ENCODE measurements around the gene FAM156B. TPM values are rescaled to one million over a fixed set of nuclear protein-coding genes. Genes with fewer than 3 reads are reported as not detected.
A peak's percentile ranks its signal among the peaks of the same experiment; 100 is the strongest.
"Not testable (repeated sequence)": the region's sequence is repeated elsewhere in the genome, so short reads cannot be mapped to it uniquely, and the experiment has no call there.

FAM156B gene
- total and polyA plus RNA-seq, 8 donors, result 6.0 to 39.5 (median 19.3) TPM

DNA sequence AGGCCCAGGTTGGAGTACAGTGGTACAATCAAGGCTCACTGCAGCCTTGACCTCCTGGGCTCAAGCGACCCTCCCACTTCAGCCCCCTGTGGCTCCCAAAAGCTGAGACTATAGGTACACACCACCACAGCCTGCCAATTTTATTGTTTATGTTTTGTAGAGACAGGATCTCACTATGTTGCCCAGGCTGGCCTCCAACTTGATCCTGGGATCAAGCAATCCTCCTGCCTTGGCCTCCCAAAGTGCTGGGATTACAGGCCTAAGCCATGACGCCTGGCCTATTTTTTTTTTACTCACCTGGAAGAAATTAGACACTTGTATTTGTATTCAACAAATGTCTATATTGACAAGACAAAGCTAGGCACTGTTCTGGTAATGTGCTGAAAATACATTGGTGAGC is 36.1 kb downstream of the FAM156B start:
- H3K36me3 ChIP-seq, result no peaks in the 10 kb centered on the region
- no peaks in the 10 kb centered on the region for H3K9me3 ChIP-seq
- no peak overlapping the region for H3K4me3 ChIP-seq
- peaks cover 0 to 12% (median 4%) of the 10 kb centered on the region in 4 donors for H3K4me1 ChIP-seq
- no peak overlapping the region for H3K27ac ChIP-seq
- intact Hi-C loops (cut with DNase I; ENCODE audit: low total_unique reads), result no loop called here
- 76 to 93% (median 80%) methylated on average over 2 of the region's 2 CpGs for WGBS, 5 donors
- TF ChIP-seq, protein P1, sequence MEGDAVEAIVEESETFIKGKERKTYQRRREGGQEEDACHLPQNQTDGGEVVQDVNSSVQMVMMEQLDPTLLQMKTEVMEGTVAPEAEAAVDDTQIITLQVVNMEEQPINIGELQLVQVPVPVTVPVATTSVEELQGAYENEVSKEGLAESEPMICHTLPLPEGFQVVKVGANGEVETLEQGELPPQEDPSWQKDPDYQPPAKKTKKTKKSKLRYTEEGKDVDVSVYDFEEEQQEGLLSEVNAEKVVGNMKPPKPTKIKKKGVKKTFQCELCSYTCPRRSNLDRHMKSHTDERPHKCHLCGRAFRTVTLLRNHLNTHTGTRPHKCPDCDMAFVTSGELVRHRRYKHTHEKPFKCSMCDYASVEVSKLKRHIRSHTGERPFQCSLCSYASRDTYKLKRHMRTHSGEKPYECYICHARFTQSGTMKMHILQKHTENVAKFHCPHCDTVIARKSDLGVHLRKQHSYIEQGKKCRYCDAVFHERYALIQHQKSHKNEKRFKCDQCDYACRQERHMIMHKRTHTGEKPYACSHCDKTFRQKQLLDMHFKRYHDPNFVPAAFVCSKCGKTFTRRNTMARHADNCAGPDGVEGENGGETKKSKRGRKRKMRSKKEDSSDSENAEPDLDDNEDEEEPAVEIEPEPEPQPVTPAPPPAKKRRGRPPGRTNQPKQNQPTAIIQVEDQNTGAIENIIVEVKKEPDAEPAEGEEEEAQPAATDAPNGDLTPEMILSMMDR (IDR thresholded peaks at IDR 0.05), result no peak
- no peak for TF ChIP-seq EP300 (IDR thresholded peaks at IDR 0.05)
- no peak for TF ChIP-seq POLR2AphosphoS5 (IDR thresholded peaks at IDR 0.05)
- TF ChIP-seq POLR2A (IDR thresholded peaks at IDR 0.05), result no peak
- H3K27me3 ChIP-seq, result no peaks in the 10 kb centered on the region
- no peak for DNase-seq

DNA sequence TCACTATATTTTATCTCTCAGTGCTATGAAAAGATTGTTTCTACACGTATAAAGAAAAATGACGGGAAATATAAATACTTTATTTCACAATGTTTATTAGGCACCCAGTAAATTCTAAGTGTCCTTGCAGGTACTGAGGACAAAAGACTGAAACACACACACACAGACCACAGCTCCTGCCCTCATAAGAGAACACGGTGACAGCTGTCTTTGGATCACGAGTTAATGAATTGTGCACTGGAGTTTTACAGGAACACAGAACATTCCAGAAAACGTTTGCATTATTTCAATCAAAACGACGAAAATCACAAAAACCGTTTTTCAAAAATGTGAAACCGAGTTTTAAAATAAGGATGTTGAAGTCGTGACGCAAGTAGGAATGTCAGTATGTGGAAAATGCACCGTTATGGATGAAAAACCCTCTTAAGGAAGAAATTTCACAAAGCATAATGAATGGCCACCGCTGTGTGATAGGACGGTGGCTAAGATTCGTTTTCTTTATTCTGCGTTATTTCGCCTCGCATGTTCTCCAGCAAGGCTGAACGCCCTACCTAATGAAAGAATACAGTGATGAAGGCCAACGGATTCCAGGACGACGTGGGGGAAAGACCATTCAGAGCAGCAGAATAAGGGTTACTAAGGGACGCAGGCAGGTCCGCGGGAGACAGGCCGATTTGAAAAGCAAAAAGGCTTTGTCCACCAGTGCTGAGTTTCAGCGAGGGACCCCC is 37.0 kb downstream of the FAM156B start:
- intact Hi-C loops (cut with DNase I; ENCODE audit: low total_unique reads), result no loop called here
- H3K9me3 ChIP-seq, result no peaks in the 10 kb centered on the region
- no peak for DNase-seq
- peak overlapping the region; percentile 48 to 65 (median 56) for H3K4me3 ChIP-seq
- peaks cover 0 to 12% (median 4%) of the 10 kb centered on the region in 4 donors for H3K4me1 ChIP-seq
- no peaks in the 10 kb centered on the region for H3K27me3 ChIP-seq
- no peak for TF ChIP-seq POLR2AphosphoS5 (IDR thresholded peaks at IDR 0.05)
- no peak for TF ChIP-seq EP300 (IDR thresholded peaks at IDR 0.05)
- no peak for TF ChIP-seq POLR2A (IDR thresholded peaks at IDR 0.05)
- TF ChIP-seq, protein P1 (IDR thresholded peaks at IDR 0.05), result no peak
- no peaks in the 10 kb centered on the region for H3K36me3 ChIP-seq
- peak overlapping the region; percentile 63 to 97 (median 91) for H3K27ac ChIP-seq
- WGBS, 5 donors, result 1 to 7% (median 4%) methylated on average over 27 of the region's 27 CpGs

DNA sequence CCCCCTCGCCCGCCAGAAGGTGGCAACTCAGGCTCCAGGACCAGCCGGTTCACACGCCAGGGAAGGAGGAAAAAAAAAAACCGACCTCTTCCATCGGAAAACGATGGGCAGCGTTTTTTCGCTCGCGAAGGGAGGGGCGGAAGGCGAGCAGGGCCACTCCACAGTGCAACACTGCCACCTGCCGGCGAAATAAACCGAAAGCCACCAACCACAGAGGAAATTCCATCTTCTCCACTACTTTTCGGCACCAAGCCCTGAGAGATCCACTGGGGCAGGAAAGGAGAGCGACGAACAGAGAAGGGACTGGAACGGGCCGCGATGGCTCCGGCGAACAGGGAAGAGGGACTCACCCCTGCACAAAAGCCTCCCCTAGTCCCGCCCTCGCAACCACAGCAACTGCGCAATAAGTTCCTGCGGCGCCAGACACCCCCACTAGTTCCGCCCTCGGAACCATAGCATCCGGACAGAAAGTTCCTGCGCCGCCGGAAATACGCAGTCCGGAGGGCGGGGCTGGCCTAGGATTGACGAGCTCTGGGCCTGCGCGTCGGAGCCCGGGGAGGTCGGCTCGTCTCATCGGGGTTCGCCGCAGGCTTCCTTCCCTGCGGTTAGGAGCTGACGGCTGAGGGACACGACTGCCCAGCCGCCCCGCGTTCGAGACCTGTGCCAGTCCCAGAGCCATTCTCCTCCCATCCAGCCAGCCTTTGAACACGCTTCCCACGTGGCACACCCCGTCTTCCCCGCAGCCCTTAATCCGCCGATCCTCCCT is 37.8 kb downstream of the FAM156B start:
- peak in 2 of 4 donors; percentile 39 to 65 for TF ChIP-seq POLR2A (IDR thresholded peaks at IDR 0.05)
- TF ChIP-seq POLR2AphosphoS5 (IDR thresholded peaks at IDR 0.05), result peak; percentile 85 to 91 (median 89)
- peak; percentile 9 for TF ChIP-seq EP300 (IDR thresholded peaks at IDR 0.05)
- TF ChIP-seq, protein P1 (IDR thresholded peaks at IDR 0.05), result peak in 5 of 7 experiments; percentile 67 to 99 (median 97)
- no peaks in the 10 kb centered on the region for H3K9me3 ChIP-seq
- H3K4me1 ChIP-seq, result peaks cover 0 to 12% (median 4%) of the 10 kb centered on the region in 4 donors
- peak overlapping the region; percentile 48 to 65 (median 56) for H3K4me3 ChIP-seq
- peak overlapping the region; percentile 84 to 97 (median 91) for H3K27ac ChIP-seq
- WGBS, 5 donors, result 0% methylated on average over 9 to 61 of the region's 61 CpGs
- no peaks in the 10 kb centered on the region for H3K27me3 ChIP-seq
- no peaks in the 10 kb centered on the region for H3K36me3 ChIP-seq
- DNase-seq, result peak; percentile 96 to 99
- intact Hi-C loops (cut with DNase I; ENCODE audit: low total_unique reads), result no loop called here

DNA sequence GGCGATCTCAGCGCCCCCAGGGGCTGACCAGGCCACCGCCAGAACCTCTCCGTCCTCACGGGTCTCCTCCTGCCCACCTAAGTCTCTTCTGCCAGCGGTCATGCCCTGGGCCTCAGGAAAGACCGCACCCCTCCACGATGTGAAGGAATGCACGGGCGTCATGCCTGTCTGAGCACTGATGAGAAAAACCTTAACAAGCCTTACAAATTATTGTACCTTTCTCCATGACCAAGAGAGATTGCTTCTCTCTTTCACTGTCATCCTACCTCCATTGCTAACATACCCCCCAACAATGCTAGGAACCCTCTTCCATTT is 38.3 kb downstream of the FAM156B start:
- intact Hi-C loops (cut with DNase I; ENCODE audit: low total_unique reads); H3K36me3 ChIP-seq; H3K27me3 ChIP-seq; H3K9me3 ChIP-seq; DNase-seq: not testable (repeated sequence)
- H3K4me3 ChIP-seq, result peak overlapping the region; percentile 48 to 65 (median 56)
- WGBS, 5 donors, result 0 to 7% (median 6%) methylated on average over 5 to 10 of the region's 10 CpGs
- H3K4me1 ChIP-seq, result peaks cover 0 to 12% (median 4%) of the 10 kb centered on the region in 4 donors
- H3K27ac ChIP-seq, result peak overlapping the region; percentile 84 to 97 (median 91)

DNA sequence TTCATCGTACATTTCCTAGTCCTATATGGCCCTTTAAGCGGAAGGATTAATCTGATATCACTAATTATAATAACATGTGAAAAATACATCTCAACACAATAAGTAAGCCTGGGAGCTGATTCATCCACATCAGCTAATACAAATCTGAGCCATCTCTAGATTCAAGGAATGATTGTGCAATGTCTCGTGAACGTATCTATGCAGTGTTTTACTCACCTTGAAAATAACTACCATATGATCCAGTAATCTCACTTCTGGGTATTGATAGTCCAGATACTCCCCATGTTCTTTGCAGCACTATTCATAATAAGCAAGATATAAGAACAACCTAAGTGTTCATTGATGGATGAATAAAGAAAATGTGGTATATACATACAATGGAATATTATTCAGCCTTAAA is 43.6 kb downstream of the FAM156B start:
- H3K36me3 ChIP-seq; H3K4me1 ChIP-seq; H3K27ac ChIP-seq; H3K9me3 ChIP-seq; intact Hi-C loops (cut with DNase I; ENCODE audit: low total_unique reads); H3K4me3 ChIP-seq; DNase-seq; H3K27me3 ChIP-seq: not testable (repeated sequence)
- no CpG with 5 or more reads among the region's 4 CpGs for WGBS, 5 donors

DNA sequence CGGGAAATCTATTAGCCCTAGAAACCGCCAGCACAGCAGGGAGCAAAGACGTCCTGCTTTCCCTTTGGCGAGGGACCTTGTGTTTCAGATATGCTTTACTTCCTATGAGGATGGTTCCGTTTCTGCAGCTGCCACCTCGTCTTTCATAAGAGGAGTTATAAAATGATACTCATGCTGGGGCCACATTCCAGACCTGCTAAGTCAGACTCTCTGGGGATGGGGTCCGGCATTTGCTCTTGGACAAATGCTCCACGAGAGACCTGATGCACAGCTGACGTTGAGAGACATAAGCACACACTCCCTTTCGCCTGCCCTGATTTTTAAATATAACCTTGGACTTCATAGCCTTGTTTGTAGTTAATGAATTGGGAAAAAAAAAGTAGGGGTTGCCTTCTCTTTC is 44.6 kb downstream of the FAM156B start:
- DNase-seq; H3K9me3 ChIP-seq; H3K27ac ChIP-seq; H3K36me3 ChIP-seq; H3K4me1 ChIP-seq; intact Hi-C loops (cut with DNase I; ENCODE audit: low total_unique reads); H3K4me3 ChIP-seq; H3K27me3 ChIP-seq: not testable (repeated sequence)
- no CpG with 5 or more reads among the region's 10 CpGs for WGBS, 5 donors

DNA sequence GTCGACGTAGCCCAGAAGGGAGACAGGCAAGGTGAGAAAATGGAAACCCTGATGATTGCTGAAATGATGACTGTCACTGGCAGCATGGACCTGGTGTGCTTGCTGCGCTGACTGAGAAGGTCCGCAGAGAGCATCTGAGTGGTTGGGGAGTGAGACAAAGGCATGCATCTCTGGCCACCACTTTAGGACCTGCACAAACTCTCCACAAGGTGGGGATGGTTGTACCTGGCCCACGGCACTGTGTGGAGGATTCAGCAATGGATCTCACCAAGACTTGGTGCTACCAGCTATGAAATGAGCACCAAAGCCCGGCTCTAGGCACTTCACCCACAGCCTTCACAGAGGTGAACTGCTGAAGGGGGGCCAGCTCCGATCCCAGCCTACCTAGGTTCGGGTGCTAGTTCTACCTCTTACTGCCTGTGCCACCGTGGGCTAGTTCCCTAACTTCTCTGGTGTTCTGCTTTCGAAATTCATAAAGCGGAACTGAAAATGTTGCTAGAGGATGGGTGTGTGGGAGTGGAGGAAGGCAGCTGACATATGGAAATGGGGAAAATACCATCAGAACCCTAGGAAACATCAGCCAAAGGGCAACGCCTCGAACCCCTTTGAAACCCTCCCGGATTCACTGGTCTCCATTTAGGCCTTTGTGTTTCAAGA is 48.8 kb downstream of the FAM156B start:
- WGBS, 5 donors, result no CpG with 5 or more reads among the region's 14 CpGs

DNA sequence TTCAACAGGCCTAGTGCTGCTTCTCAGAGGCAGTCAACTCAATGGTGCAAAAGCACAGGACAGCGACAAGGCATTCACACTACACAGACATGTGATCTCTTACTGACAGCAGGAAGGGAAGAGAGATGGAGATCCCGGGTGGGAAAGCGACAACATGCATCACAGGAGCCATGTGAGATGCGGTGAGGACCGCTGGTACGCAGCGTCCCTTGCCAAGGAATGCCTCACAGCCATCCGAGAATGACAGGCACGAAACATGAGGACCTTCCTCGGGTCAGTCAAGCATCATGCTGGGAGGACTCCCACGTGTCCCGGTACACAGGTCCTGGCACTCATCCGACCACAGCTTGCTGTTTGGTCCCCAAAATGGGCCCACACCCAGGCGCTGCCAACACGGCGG is 50.4 kb downstream of the FAM156B start:
- H3K27me3 ChIP-seq; H3K27ac ChIP-seq; intact Hi-C loops (cut with DNase I; ENCODE audit: low total_unique reads); H3K4me3 ChIP-seq; H3K4me1 ChIP-seq; H3K9me3 ChIP-seq; H3K36me3 ChIP-seq; DNase-seq: not testable (repeated sequence)
- WGBS, 5 donors, result no CpG with 5 or more reads among the region's 16 CpGs

More for the DNA sequence above, 48.8 kb downstream of the FAM156B start:
- H3K36me3 ChIP-seq; H3K9me3 ChIP-seq; H3K27ac ChIP-seq; H3K4me1 ChIP-seq; H3K27me3 ChIP-seq; H3K4me3 ChIP-seq; DNase-seq; intact Hi-C loops (cut with DNase I; ENCODE audit: low total_unique reads): not testable (repeated sequence)
